Left ventricle myocardium superior (tissue), 1 donor: Measurements from ENCODE around the gene PTGES. TPM values are rescaled to one million over a fixed set of nuclear protein-coding genes. Genes with fewer than 3 reads are reported as not detected.
A peak's percentile ranks its signal among the peaks of the same experiment; 100 is the strongest.
"Not testable (repeated sequence)": the region's sequence is repeated elsewhere in the genome, so short reads cannot be mapped to it uniquely, and the experiment has no call there.

Source experiments
- ATAC-seq: fragments of 200-7000 bp; cut with Tn5 transposase; one replicate; pipeline ENCODE4 v1.9.1; 2020; ENCODE audit warnings: mild to moderate bottlenecking, moderate library complexity
- DNase-seq: peaks from one replicate; pipeline ENCODE4 v3.0.0-alpha.2; 2020
- intact Hi-C: fragments of 100-400 bp; cut with micrococcal nuclease; formaldehyde crosslinking; loops from one replicate; pipeline ENCODE4 v1.11.0; 2022
- total RNA-seq: library from RNA; stranded (reverse); fragmentation: NEBNext Ultra II Directional; extraction: Animal tissue kit (Norgen Biotek cat#: 25700); gene quantifications from one replicate; pipeline ENCODE4 v1.2.1, GENCODE V29; 2021
- donor health status: DM: no; HTN: yes; CAD: no; lungs with severe emphysema.

PTGES gene
- total RNA-seq, 1 donor from 2014 or later = 2.4 TPM

GRCh38 chr9:129750013-129750638 lies 2.7 kb downstream of the PTGES start:
- ATAC-seq = no peak
- intact Hi-C loops = no loop called here
- DNase-seq = no peak

GRCh38 chr9:129749575-129749974 lies 3.3 kb downstream of the PTGES start:
- ATAC-seq (no peak), DNase-seq (no peak)
- intact Hi-C loops = no loop called here

GRCh38 chr9:129749052-129749451 lies 3.8 kb downstream of the PTGES start:
- ATAC-seq, DNase-seq, intact Hi-C loops: not testable (repeated sequence)

GRCh38 chr9:129748249-129748648 lies 4.6 kb downstream of the PTGES start:
- ATAC-seq (no peak), DNase-seq (no peak)
- intact Hi-C loops = no loop called here

GRCh38 chr9:129746092-129746777 lies 6.6 kb downstream of the PTGES start:
- intact Hi-C loops = no loop called here

GRCh38 chr9:129745200-129745599 lies 7.6 kb downstream of the PTGES start:
- DNase-seq (no peak), ATAC-seq (no peak)
- intact Hi-C loops = no loop called here

More at GRCh38 chr9:129746092-129746777, 6.6 kb downstream of the PTGES start:
- DNase-seq (no peak), ATAC-seq (no peak)

GRCh38 chr9:129740666-129741464 lies 12.0 kb downstream of the PTGES start:
- DNase-seq (no peak), ATAC-seq (no peak)
- intact Hi-C loops = no loop called here

- intact Hi-C loops = no loop called here
- ATAC-seq = no peak
- DNase-seq = no peak
Measured at GRCh38 chr9:129740174-129740573, 12.7 kb downstream of the PTGES start.

GRCh38 chr9:129739432-129739831 lies 13.4 kb downstream of the PTGES start:
- ATAC-seq (no peak), DNase-seq (no peak)
- intact Hi-C loops = loop anchor here (10.0 kb wide), 1 partner anchor 45 kb away; no protein-coding TSS in a partner anchor

- peak; percentile 96 for ATAC-seq
- peak; percentile 88 for DNase-seq
- intact Hi-C loops = loop anchor here (10.0 kb wide), 1 partner anchor 47 kb away; no protein-coding TSS in a partner anchor
Measured at GRCh38 chr9:129737479-129738274, 15.2 kb downstream of the PTGES start.

- DNase-seq = no peak
- intact Hi-C loops = loop anchor here (10.0 kb wide), 1 partner anchor 48 kb away; no protein-coding TSS in a partner anchor
- ATAC-seq = no peak
Measured at GRCh38 chr9:129736334-129736733, 16.5 kb downstream of the PTGES start.

GRCh38 chr9:129735546-129735945 lies 17.3 kb downstream of the PTGES start:
- DNase-seq (no peak), ATAC-seq (no peak)
- intact Hi-C loops = loop anchor here (10.0 kb wide), 1 partner anchor 49 kb away; no protein-coding TSS in a partner anchor

- ATAC-seq (no peak), DNase-seq (no peak)
- intact Hi-C loops = loop anchor here (10.0 kb wide), 1 partner anchor 51 kb away; no protein-coding TSS in a partner anchor
Measured at GRCh38 chr9:129733632-129733953, 19.2 kb downstream of the PTGES start.

GRCh38 chr9:129732946-129733631 lies 19.8 kb downstream of the PTGES start:
- DNase-seq (no peak), ATAC-seq (no peak)
- intact Hi-C loops = loop anchor here (10.0 kb wide), 1 partner anchor 52 kb away; no protein-coding TSS in a partner anchor

- no peak for DNase-seq
- ATAC-seq = no peak
- intact Hi-C loops = loop anchor here (10.0 kb wide), 1 partner anchor 53 kb away; no protein-coding TSS in a partner anchor
Measured at GRCh38 chr9:129732100-129732499, 20.7 kb downstream of the PTGES start.

GRCh38 chr9:129731477-129732085 lies 21.3 kb downstream of the PTGES start:
- ATAC-seq = no peak
- DNase-seq = no peak
- intact Hi-C loops = loop anchor here (10.0 kb wide), 1 partner anchor 53 kb away; no protein-coding TSS in a partner anchor

GRCh38 chr9:129728744-129729143 lies 24.1 kb downstream of the PTGES start:
- ATAC-seq (no peak), DNase-seq (no peak)
- intact Hi-C loops = no loop called here
